Activated B cell treated with CpG ODN at 0.5 μM for 24 hours (primary cell): ENCODE measurements around the gene NEDD4. TPM values are rescaled to one million over a fixed set of nuclear protein-coding genes. Genes with fewer than 3 reads are reported as not detected.
"Not testable (repeated sequence)": the region's sequence is repeated elsewhere in the genome, so short reads cannot be mapped to it uniquely, and the experiment has no call there.

Experiments
- ATAC-seq: fragments of 200-7000 bp; cut with Tn5 transposase; one replicate; pipeline ENCODE4 v1.10.0; 2021; ENCODE audit warnings: low read depth, mild to moderate bottlenecking, moderate library complexity
- CTCF ChIA-PET: fragments of 350-600 bp; sonication (Branson Sonifier 250); formaldehyde crosslinking; loops from one replicate; lab custom pipeline; 2021; ENCODE audit warnings: antibody characterized with exemption; lab: Charles Lee
- POLR2A ChIA-PET: fragments of 350-600 bp; sonication (Branson Sonifier 250); formaldehyde crosslinking; loops from one replicate; lab custom pipeline; 2021; ENCODE audit warnings: antibody characterized with exemption; lab: Charles Lee
- DNase-seq: peaks from one replicate; pipeline ENCODE4 v3.0.0; 2022
- H3K27ac Mint-ChIP-seq: one replicate; pipeline ENCODE4 v1.8.0; 2020; ENCODE audit warnings: mixed read lengths
- H3K27me3 Mint-ChIP-seq: one replicate; pipeline ENCODE4 v1.8.0; 2021; ENCODE audit warnings: mixed read lengths
- H3K36me3 Mint-ChIP-seq: one replicate; pipeline ENCODE4 v1.8.0; 2021; ENCODE audit warnings: low read depth, mixed read lengths
- H3K4me1 Mint-ChIP-seq: one replicate; pipeline ENCODE4 v1.8.0; 2021; ENCODE audit warnings: mixed read lengths
- H3K4me3 Mint-ChIP-seq: one replicate; pipeline ENCODE4 v1.8.0; 2020; ENCODE audit warnings: mild to moderate bottlenecking, mixed read lengths
- H3K9me3 Mint-ChIP-seq: one replicate; pipeline ENCODE4 v1.8.0; 2020; ENCODE audit warnings: mixed read lengths
- intact Hi-C: fragments of 100-400 bp; cut with micrococcal nuclease; formaldehyde crosslinking; loops from one replicate; pipeline ENCODE4 v1.15.1; 2024
- total RNA-seq: library from RNA; stranded (reverse); gene quantifications from 2 replicates; pipeline ENCODE4 v1.2.3, GENCODE V29; 2022
- TF ChIP-seq, protein P1 (sequence below): fragments of 200-600 bp; IDR thresholded peaks from one replicate; pipeline ENCODE4 v1.8.0; 2022; ENCODE audit warnings: antibody characterized with exemption, mild to moderate bottlenecking

The NEDD4 gene
- total RNA-seq, 1 donor from 2014 or later = 0.47 TPM

DNA sequence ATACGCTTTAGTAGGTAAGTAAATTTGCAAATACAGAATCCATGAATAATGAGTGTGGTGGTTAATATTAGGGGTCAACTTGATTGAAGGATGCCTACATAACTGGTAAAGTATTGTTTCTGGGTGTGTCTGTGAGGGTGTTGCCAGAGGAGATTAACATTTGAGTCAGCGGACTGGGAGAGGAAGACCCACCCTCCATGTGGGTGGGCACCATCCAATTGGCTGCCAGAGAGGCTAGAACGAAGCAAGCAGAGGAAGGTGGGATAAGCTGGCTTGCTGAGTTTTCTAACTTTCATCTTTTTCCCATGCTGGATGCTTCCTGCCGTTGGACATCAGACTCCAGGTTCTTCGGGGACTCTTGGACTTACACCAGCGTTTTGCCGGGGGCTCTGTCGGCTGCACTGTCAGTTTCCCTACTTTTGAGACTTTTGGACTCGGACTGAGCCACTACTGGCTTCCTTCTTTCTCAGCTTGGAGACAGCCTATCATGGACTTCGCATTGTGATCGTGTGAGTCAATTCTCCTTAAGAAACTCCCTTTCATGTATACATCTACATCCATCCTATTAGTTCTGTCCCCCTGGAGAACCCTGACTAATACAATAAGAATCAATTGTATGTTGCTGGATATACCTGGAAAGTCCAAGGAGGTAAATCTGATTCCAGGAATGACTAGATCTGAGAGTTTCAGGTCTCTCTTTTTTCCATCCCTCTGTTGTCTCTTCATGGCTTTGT is 25.8 kb upstream of the NEDD4 start:
- DNase-seq (no peak), ATAC-seq (no peak)
- intact Hi-C loops = no loop called here
- Mint-ChIP-seq H3K4me3 (no peak overlapping the region), H3K27ac (no peak overlapping the region), H3K36me3 (no peaks in the 10 kb centered on the region), H3K27me3 (peaks cover 12% of the 10 kb centered on the region), H3K9me3 (peaks cover 3% of the 10 kb centered on the region), H3K4me1 (no peaks in the 10 kb centered on the region)
- POLR2A ChIA-PET = no interaction called here
- TF ChIP-seq, protein P1, sequence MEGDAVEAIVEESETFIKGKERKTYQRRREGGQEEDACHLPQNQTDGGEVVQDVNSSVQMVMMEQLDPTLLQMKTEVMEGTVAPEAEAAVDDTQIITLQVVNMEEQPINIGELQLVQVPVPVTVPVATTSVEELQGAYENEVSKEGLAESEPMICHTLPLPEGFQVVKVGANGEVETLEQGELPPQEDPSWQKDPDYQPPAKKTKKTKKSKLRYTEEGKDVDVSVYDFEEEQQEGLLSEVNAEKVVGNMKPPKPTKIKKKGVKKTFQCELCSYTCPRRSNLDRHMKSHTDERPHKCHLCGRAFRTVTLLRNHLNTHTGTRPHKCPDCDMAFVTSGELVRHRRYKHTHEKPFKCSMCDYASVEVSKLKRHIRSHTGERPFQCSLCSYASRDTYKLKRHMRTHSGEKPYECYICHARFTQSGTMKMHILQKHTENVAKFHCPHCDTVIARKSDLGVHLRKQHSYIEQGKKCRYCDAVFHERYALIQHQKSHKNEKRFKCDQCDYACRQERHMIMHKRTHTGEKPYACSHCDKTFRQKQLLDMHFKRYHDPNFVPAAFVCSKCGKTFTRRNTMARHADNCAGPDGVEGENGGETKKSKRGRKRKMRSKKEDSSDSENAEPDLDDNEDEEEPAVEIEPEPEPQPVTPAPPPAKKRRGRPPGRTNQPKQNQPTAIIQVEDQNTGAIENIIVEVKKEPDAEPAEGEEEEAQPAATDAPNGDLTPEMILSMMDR = no peak
- CTCF ChIA-PET = no interaction called here

- Mint-ChIP-seq H3K4me3 (no peak overlapping the region), H3K9me3 (peaks cover 5% of the 10 kb centered on the region)
- CTCF ChIA-PET = no interaction called here
Measured at GRCh38 chr15:56017920-56018319, 24.5 kb upstream of the NEDD4 start.

GRCh38 chr15:56017511-56017910 is 24.1 kb upstream of the NEDD4 start:
- H3K9me3 Mint-ChIP-seq = peaks cover 5% of the 10 kb centered on the region
- H3K4me3 Mint-ChIP-seq = no peak overlapping the region
- POLR2A ChIA-PET = no interaction called here
- DNase-seq = no peak
- intact Hi-C loops = no loop called here
- no peak for ATAC-seq
- H3K4me1 Mint-ChIP-seq = no peaks in the 10 kb centered on the region
- CTCF ChIA-PET = no interaction called here
- H3K27ac Mint-ChIP-seq = no peak overlapping the region
- H3K27me3 Mint-ChIP-seq = peaks cover 8% of the 10 kb centered on the region
- no peaks in the 10 kb centered on the region for H3K36me3 Mint-ChIP-seq
- TF ChIP-seq, protein P1 = no peak

More at GRCh38 chr15:56017920-56018319, 24.5 kb upstream of the NEDD4 start:
- Mint-ChIP-seq H3K36me3 (no peaks in the 10 kb centered on the region), H3K27me3 (peaks cover 9% of the 10 kb centered on the region), H3K27ac (no peak overlapping the region), H3K4me1 (no peaks in the 10 kb centered on the region)
- DNase-seq (no peak), ATAC-seq (no peak)
- POLR2A ChIA-PET = no interaction called here
- TF ChIP-seq, protein P1 = no peak
- intact Hi-C loops = no loop called here

GRCh38 chr15:56016281-56016680 is 22.9 kb upstream of the NEDD4 start:
- ChIA-PET CTCF (no interaction called here), POLR2A (no interaction called here)
- Mint-ChIP-seq H3K4me3 (no peak overlapping the region), H3K27me3 (peaks cover 7% of the 10 kb centered on the region), H3K9me3 (peaks cover 5% of the 10 kb centered on the region), H3K36me3 (no peaks in the 10 kb centered on the region), H3K27ac (no peak overlapping the region), H3K4me1 (no peaks in the 10 kb centered on the region)
- DNase-seq = no peak
- TF ChIP-seq, protein P1 = no peak
- intact Hi-C loops = no loop called here
- no peak for ATAC-seq

DNA sequence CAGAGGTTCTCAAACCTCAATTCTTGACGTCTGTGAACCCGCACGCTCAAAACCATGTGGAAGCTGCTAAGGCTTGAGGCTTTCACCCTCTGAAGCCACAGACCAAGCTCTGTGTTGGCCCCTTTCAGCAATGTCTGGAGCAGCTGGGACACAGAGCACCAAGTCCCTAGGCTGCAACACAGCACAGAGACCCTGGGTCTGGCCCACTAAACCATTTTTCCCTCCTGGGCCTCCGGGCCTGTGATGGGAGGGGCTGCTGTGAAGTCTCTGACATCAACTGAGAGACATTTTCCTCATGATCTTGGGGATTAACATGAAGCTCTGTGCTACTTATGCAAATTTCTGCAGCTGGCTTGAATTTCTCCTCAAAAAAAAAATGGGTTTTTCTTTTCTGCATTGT is 21.3 kb upstream of the NEDD4 start:
- intact Hi-C loops = no loop called here
- TF ChIP-seq, protein P1 = no peak
- ChIA-PET POLR2A (no interaction called here), CTCF (no interaction called here)
- H3K4me3 Mint-ChIP-seq = no peak overlapping the region
- H3K9me3 Mint-ChIP-seq = peaks cover 5% of the 10 kb centered on the region
- H3K36me3 Mint-ChIP-seq = no peaks in the 10 kb centered on the region
- H3K27me3 Mint-ChIP-seq = no peaks in the 10 kb centered on the region
- DNase-seq (no peak), ATAC-seq (no peak)
- no peaks in the 10 kb centered on the region for H3K4me1 Mint-ChIP-seq
- H3K27ac Mint-ChIP-seq = no peak overlapping the region

GRCh38 chr15:56007053-56007452 is 13.6 kb upstream of the NEDD4 start:
- intact Hi-C loops, H3K27ac Mint-ChIP-seq: not testable (repeated sequence)

GRCh38 chr15:56006371-56006770 is 13.0 kb upstream of the NEDD4 start:
- not testable (repeated sequence) for H3K27ac Mint-ChIP-seq, ATAC-seq

More at GRCh38 chr15:56007053-56007452, 13.6 kb upstream of the NEDD4 start:
- H3K9me3 Mint-ChIP-seq, ATAC-seq, H3K36me3 Mint-ChIP-seq, POLR2A ChIA-PET, H3K4me1 Mint-ChIP-seq, H3K4me3 Mint-ChIP-seq, DNase-seq, CTCF ChIA-PET: not testable (repeated sequence)
- peaks cover 14% of the 10 kb centered on the region for H3K27me3 Mint-ChIP-seq

DNA sequence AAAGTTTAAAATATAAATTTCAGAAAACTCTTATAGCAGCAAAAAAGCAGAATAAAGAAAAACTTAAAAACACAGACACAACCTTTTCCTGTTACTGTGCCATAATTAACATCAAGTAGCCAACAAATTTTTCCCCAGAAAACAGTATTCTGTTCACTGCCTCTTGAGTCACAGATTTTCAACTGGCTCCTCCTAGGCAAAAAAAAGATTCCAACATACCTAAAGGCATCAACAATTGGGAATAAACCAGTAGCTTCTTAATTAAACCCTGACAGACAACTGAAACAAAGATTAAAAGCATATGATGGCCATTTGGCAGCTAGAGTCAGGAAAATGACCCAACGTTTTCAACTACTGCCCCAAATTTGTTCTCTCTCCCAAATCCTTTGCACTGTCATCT is 10.9 kb upstream of the NEDD4 start:
- peaks cover 26% of the 10 kb centered on the region for H3K27me3 Mint-ChIP-seq
- H3K36me3 Mint-ChIP-seq, ATAC-seq, H3K4me3 Mint-ChIP-seq, intact Hi-C loops, CTCF ChIA-PET, H3K27ac Mint-ChIP-seq, H3K9me3 Mint-ChIP-seq, DNase-seq, POLR2A ChIA-PET, H3K4me1 Mint-ChIP-seq: not testable (repeated sequence)

More at GRCh38 chr15:56006371-56006770, 13.0 kb upstream of the NEDD4 start:
- H3K4me1 Mint-ChIP-seq, DNase-seq, H3K9me3 Mint-ChIP-seq, POLR2A ChIA-PET, H3K4me3 Mint-ChIP-seq, H3K36me3 Mint-ChIP-seq, intact Hi-C loops, CTCF ChIA-PET: not testable (repeated sequence)
- peaks cover 15% of the 10 kb centered on the region for H3K27me3 Mint-ChIP-seq
